Measurements from ENCODE around the gene KLHL6.
"Not testable (repeated sequence)": the region's sequence is repeated elsewhere in the genome, so short reads cannot be mapped to it uniquely, and the experiment has no call there.

KLHL6 gene

DNA sequence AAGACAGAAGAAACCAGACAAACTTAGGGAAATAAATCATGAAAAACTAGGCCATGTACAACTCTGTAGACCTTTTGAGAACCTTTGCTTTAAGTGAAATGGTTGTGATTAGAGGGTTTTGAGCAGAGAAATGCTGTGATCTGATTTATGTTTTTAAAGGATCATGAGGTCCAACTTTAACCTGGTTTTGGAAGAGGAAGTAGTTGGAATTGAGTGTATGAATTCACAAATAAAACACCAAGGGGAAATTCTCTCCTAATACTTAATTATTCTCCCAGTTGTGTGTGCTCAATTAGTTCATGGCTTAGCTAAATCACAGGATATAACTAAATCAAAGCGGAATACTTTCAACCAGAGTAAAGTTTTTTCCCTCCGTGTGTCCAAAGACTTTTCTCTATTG, 81.5 kb downstream of the KLHL6 start:
- H3K27ac ChIP-seq = no peak overlapping the region
- H3K4me3 ChIP-seq (ENCODE audit: low read depth in 1 of 2, low read length in 1 of 2) = no peak overlapping the region
- no peak for TF ChIP-seq CTCF (IDR thresholded peaks at IDR 0.05)
- peaks cover 6% of the 10 kb centered on the region in 2 experiments for H3K4me1 ChIP-seq (ENCODE audit: control insufficient read depth in 1 of 2, insufficient read depth in 1 of 2, low read depth in 1 of 2, low read length in 1 of 2)
- H3K9me3 ChIP-seq = no peaks in the 10 kb centered on the region
- H3K27me3 ChIP-seq = no peaks in the 10 kb centered on the region
- H3K36me3 ChIP-seq = no peaks in the 10 kb centered on the region

DNA sequence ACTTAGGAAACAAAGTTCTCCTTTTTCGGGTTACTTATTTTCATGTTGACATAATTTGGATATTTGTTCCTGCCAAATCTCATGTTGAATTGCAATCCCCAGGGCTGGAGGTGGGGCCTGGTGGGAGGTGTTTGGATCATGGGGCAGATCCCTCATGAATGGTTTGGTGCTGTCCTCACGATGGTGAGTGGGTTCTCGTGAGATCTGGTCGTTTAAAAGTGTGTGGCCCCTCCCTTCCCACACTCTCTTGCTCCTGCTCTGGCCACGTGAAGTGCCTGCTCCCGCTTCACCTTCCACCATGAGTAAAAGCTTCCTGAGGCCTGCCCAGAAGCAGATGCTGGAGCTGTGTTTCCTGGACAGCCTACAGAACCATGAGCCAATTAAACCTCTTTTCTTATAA, 83.4 kb downstream of the KLHL6 start:
- H3K9me3 ChIP-seq = no peaks in the 10 kb centered on the region
- H3K27ac ChIP-seq = no peak overlapping the region
- no peaks in the 10 kb centered on the region for H3K36me3 ChIP-seq
- H3K4me3 ChIP-seq (ENCODE audit: low read depth in 1 of 2, low read length in 1 of 2) = no peak overlapping the region
- peaks cover 6% of the 10 kb centered on the region in 2 experiments for H3K4me1 ChIP-seq (ENCODE audit: control insufficient read depth in 1 of 2, insufficient read depth in 1 of 2, low read depth in 1 of 2, low read length in 1 of 2)
- no peaks in the 10 kb centered on the region for H3K27me3 ChIP-seq
- TF ChIP-seq CTCF (IDR thresholded peaks at IDR 0.05) = no peak

- Histone ChIP-seq H3K27ac (no peak overlapping the region), H3K4me3 (ENCODE audit: low read depth in 1 of 2, low read length in 1 of 2) (no peak overlapping the region), H3K4me1 (ENCODE audit: control insufficient read depth in 1 of 2, insufficient read depth in 1 of 2, low read depth in 1 of 2, low read length in 1 of 2) (peaks cover 6% of the 10 kb centered on the region in 2 experiments), H3K27me3 (no peaks in the 10 kb centered on the region), H3K9me3 (no peaks in the 10 kb centered on the region), H3K36me3 (no peaks in the 10 kb centered on the region)
- no peak for TF ChIP-seq CTCF (IDR thresholded peaks at IDR 0.05)
Observed at GRCh38 chr3:183468424-183468823, 87.1 kb downstream of the KLHL6 start.

DNA sequence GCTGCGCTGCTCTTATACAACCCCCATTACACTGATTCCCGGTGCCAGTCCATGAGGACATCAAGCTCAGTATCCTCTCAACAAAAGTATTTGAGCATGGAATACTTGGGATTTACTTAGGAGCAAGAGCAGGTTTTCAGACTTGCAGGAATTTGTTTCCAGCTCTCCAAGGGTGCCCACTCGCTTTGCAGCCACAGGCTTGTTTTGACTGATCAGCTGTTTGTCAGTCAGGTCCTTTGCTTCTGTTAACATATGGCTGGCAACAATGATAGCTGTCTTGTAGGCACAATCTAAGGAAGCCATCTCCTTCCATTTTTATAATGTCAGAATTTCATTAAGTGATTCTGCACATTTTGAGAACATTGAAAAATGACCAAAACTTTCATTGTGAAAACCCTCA, 88.9 kb downstream of the KLHL6 start:
- TF ChIP-seq CTCF (IDR thresholded peaks at IDR 0.05) = no peak
- H3K9me3 ChIP-seq = no peaks in the 10 kb centered on the region
- peaks cover 6% of the 10 kb centered on the region in 2 experiments for H3K4me1 ChIP-seq (ENCODE audit: control insufficient read depth in 1 of 2, insufficient read depth in 1 of 2, low read depth in 1 of 2, low read length in 1 of 2)
- no peak overlapping the region for H3K27ac ChIP-seq
- H3K4me3 ChIP-seq (ENCODE audit: low read depth in 1 of 2, low read length in 1 of 2) = no peak overlapping the region
- no peaks in the 10 kb centered on the region for H3K36me3 ChIP-seq
- H3K27me3 ChIP-seq = no peaks in the 10 kb centered on the region

- not testable (repeated sequence) for H3K36me3 ChIP-seq; H3K27me3 ChIP-seq; H3K4me1 ChIP-seq (ENCODE audit: control insufficient read depth in 1 of 2, insufficient read depth in 1 of 2, low read depth in 1 of 2, low read length in 1 of 2); H3K9me3 ChIP-seq; H3K4me3 ChIP-seq (ENCODE audit: low read depth in 1 of 2, low read length in 1 of 2); H3K27ac ChIP-seq
Observed at GRCh38 chr3:183465710-183466109, 89.8 kb downstream of the KLHL6 start.

GRCh38 chr3:183464480-183464879, 91.0 kb downstream of the KLHL6 start:
- no peaks in the 10 kb centered on the region for H3K36me3 ChIP-seq
- peaks cover 3 to 4% of the 10 kb centered on the region in 2 experiments for H3K4me1 ChIP-seq (ENCODE audit: control insufficient read depth in 1 of 2, insufficient read depth in 1 of 2, low read depth in 1 of 2, low read length in 1 of 2)
- no peak overlapping the region for H3K4me3 ChIP-seq (ENCODE audit: low read depth in 1 of 2, low read length in 1 of 2)
- no peaks in the 10 kb centered on the region for H3K27me3 ChIP-seq
- no peaks in the 10 kb centered on the region for H3K9me3 ChIP-seq
- H3K27ac ChIP-seq = no peak overlapping the region
- no peak for TF ChIP-seq CTCF (IDR thresholded peaks at IDR 0.05)

All from neutrophil (primary cell).